HCT116 (cell line): ENCODE results near the gene INTS1. TPM values are rescaled to one million over a fixed set of nuclear protein-coding genes. Genes with fewer than 3 reads are reported as not detected.

ENCODE experiments used
- ATAC-seq: fragments of 200-7000 bp; cut with Tn5 transposase; 2 replicates; pipeline ENCODE4 v1.9.1; 2020; ENCODE audit warnings: mild to moderate bottlenecking, moderate library complexity
- BruUV-seq: library from RNA; stranded (reverse); fragments of 400-500 nt; replicated peaks from 2 replicates; lab custom pipeline; 2021; lab: Mats Ljungman, UMichigan
- CTCF ChIA-PET: fragments of 300-600 bp; sonication (Branson Sonifier 250); formaldehyde crosslinking; loops from one replicate; lab custom pipeline; 2021; ENCODE audit warnings: antibody characterized with exemption; lab: Charles Lee
- POLR2A ChIA-PET: fragments of 300-600, 350-600 bp; sonication (Branson Sonifier 250); formaldehyde crosslinking; loops from one replicate; lab custom pipeline; 2021; ENCODE audit warnings: antibody characterized with exemption; lab: Charles Lee
- RAD21 ChIA-PET, 2 experiments: fragments of 300-600 bp; sonication (Branson Sonifier 250); formaldehyde crosslinking; loops; one replicate each; lab custom pipeline; 2023; ENCODE audit warnings: low total read pairs in 2 of 2; ENCODE audit not compliant: uncharacterized antibody in 2 of 2, unreplicated experiment in 2 of 2, low non-redundant PET in 1 of 2; lab: Charles Lee
- DNase-seq: peaks from one replicate; pipeline ENCODE4 v3.0.0-alpha.2; 2010; ENCODE audit warnings: low read depth, low spot score
- H2AFZ ChIP-seq: fragments of 200-600 bp; shearing (Covaris generic), sonication (generic); 2 replicates; pipeline ENCODE4 v1.6.1; 2017; ENCODE audit warnings: low read depth, mixed run types, mixed read lengths, antibody characterized with exemption, low read length; ENCODE audit not compliant: poor library complexity, severe bottlenecking
- H3K27ac ChIP-seq: 2 replicates; pipeline ENCODE4 v1.5.1; 2012; ENCODE audit warnings: low read depth, low read length
- H3K27me3 ChIP-seq: fragments of 200-600 bp; sonication (generic); 2 replicates; pipeline ENCODE4 v1.6.1; 2016; ENCODE audit warnings: mixed run types, low read length, mixed read lengths; ENCODE audit not compliant: insufficient read depth
- H3K36me3 ChIP-seq, 2 experiments: fragments of 200-500 bp in 1 of 2; fragments of 200-600 bp in 1 of 2; sonication (Bioruptor generic) in 1 of 2; sonication (generic) in 1 of 2; 2 replicates each; pipeline versions ENCODE4 v1.5.1 to v1.6.1; 2014 to 2016; ENCODE audit warnings: low read length in 2 of 2, inconsistent platforms in 1 of 2, mixed read lengths in 1 of 2, mixed run types in 1 of 2; ENCODE audit not compliant: insufficient read depth in 2 of 2, control insufficient read depth in 1 of 2
- H3K4me1 ChIP-seq, 2 experiments: fragments of 200-600 bp in 1 of 2; sonication (generic) in 1 of 2; 2 replicates each; pipeline versions ENCODE4 v1.5.1 to v1.6.1; 2012 to 2017; ENCODE audit warnings: low read length in 2 of 2, inconsistent platforms in 1 of 2, mild to moderate bottlenecking in 1 of 2, mixed read lengths in 1 of 2, mixed run types in 1 of 2, moderate library complexity in 1 of 2; ENCODE audit not compliant: insufficient read depth in 2 of 2, control insufficient read depth in 1 of 2
- H3K4me2 ChIP-seq: fragments of 200-600 bp; sonication (generic); 2 replicates; pipeline ENCODE4 v1.6.1; 2017; ENCODE audit warnings: mixed run types, low read length, mixed read lengths
- H3K4me3 ChIP-seq, 2 experiments: fragments of 200-600 bp in 1 of 2; sonication (generic) in 1 of 2; replicated peaks in 1 of 2; 2 replicates each; pipeline ENCODE4 v1.5.1; 2011 to 2016; ENCODE audit warnings: low read length in 2 of 2, control low read depth in 1 of 2, low read depth in 1 of 2, mild to moderate bottlenecking in 1 of 2, mixed read lengths in 1 of 2, mixed run types in 1 of 2
- H3K79me2 ChIP-seq: fragments of 200-600 bp; sonication (generic); 2 replicates; pipeline ENCODE4 v1.6.1; 2017; ENCODE audit warnings: mild to moderate bottlenecking, mixed run types, low read length, moderate library complexity, mixed read lengths; ENCODE audit not compliant: insufficient read depth
- H3K9ac ChIP-seq: fragments of 200-600 bp; sonication (generic); 2 replicates; pipeline ENCODE4 v1.6.1; 2016; ENCODE audit warnings: low read length, mixed read lengths
- H3K9me2 ChIP-seq: fragments of 200-600 bp; sonication (generic), shearing (Covaris generic); 2 replicates; pipeline ENCODE4 v1.6.1; 2017; ENCODE audit warnings: mixed run types, mild to moderate bottlenecking, moderate library complexity; ENCODE audit not compliant: insufficient read depth
- H3K9me3 ChIP-seq, 2 experiments: fragments of 200-500 bp in 1 of 2; fragments of 200-600 bp in 1 of 2; sonication (Bioruptor generic) in 1 of 2; sonication (generic) in 1 of 2; 2 replicates each; pipeline ENCODE4 v1.6.1; 2014 to 2017; ENCODE audit warnings: low read length in 2 of 2, mixed read lengths in 2 of 2, inconsistent platforms in 1 of 2, low read depth in 1 of 2, mild to moderate bottlenecking in 1 of 2, mixed run types in 1 of 2, moderate library complexity in 1 of 2; ENCODE audit not compliant: control insufficient read depth in 1 of 2, insufficient read depth in 1 of 2
- H4K20me1 ChIP-seq: fragments of 200-600 bp; sonication (generic), shearing (Covaris generic); 2 replicates; pipeline ENCODE4 v1.6.1; 2017; ENCODE audit warnings: mixed run types, mild to moderate bottlenecking, moderate library complexity; ENCODE audit not compliant: insufficient read depth
- CBX3 ChIP-seq: IDR thresholded peaks from 2 replicates; pipeline ENCODE4 v1.6.1; 2012; ENCODE audit warnings: low read depth
- EGR1 ChIP-seq: IDR thresholded peaks from 2 replicates; pipeline ENCODE4 v1.6.1; 2012; ENCODE audit warnings: low read depth
- ELF1 ChIP-seq: IDR thresholded peaks from 2 replicates; pipeline ENCODE4 v1.6.1; 2012; ENCODE audit warnings: low read depth, borderline replicate concordance
- EZH2phosphoT487 ChIP-seq: fragments of 200-600 bp; IDR thresholded peaks from 2 replicates; pipeline ENCODE4 v1.6.1; 2018; ENCODE audit warnings: antibody characterized with exemption, borderline replicate concordance
- FOSL1 ChIP-seq: IDR thresholded peaks from 2 replicates; pipeline ENCODE4 v1.6.1; 2012; ENCODE audit warnings: low read depth
- SIN3A ChIP-seq: IDR thresholded peaks from 2 replicates; pipeline ENCODE4 v1.6.1; 2012; ENCODE audit warnings: low read depth
- SRF ChIP-seq: IDR thresholded peaks from 2 replicates; pipeline ENCODE4 v1.6.1; 2012; ENCODE audit warnings: low read depth
- ZBTB33 ChIP-seq: IDR thresholded peaks from 2 replicates; pipeline ENCODE4 v1.6.1; 2011; ENCODE audit warnings: mild to moderate bottlenecking, low read length, moderate library complexity; ENCODE audit not compliant: insufficient replicate concordance; ENCODE audit errors: extremely low read depth
- intact Hi-C: fragments of 100-400 bp; cut with micrococcal nuclease; formaldehyde crosslinking; loops from 2 replicates; pipeline ENCODE4 v1.10.0; 2022
- total RNA-seq: library from RNA; stranded (reverse); gene quantifications from one replicate; pipeline ENCODE4 v1.2.1, GENCODE V29; 2021; ENCODE audit not compliant: unreplicated experiment

INTS1 gene
- total RNA-seq, 1 experiment from 2014 or later, result 167 TPM

- Histone ChIP-seq H2AFZ (no peak overlapping the region), H3K9me2 (no peaks in the 10 kb centered on the region), H3K36me3 (no peaks in the 10 kb centered on the region), H3K9me3 (no peaks in the 10 kb centered on the region), H3K4me1 (peaks cover 23 to 43% of the 10 kb centered on the region in 2 experiments), H3K4me3 (no peak overlapping the region), H3K27me3 (no peaks in the 10 kb centered on the region), H3K27ac (no peak overlapping the region), H3K9ac (no peak overlapping the region), H3K79me2 (peaks cover 9% of the 10 kb centered on the region; the same call in 1 of the 2 replicates), H3K4me2 (no peak overlapping the region), H4K20me1 (no peaks in the 10 kb centered on the region)
- ATAC-seq, result no peak
- DNase-seq, result no peak
- BruUV-seq, result no TSS peak
- RAD21 ChIA-PET, result no interaction called here
- CTCF ChIA-PET, result no interaction called here
- intact Hi-C loops, result loop anchor here (2.0 kb wide), 1 partner anchor 135 kb away; no protein-coding TSS in a partner anchor
- POLR2A ChIA-PET, result no interaction called here
- TF ChIP-seq SIN3A (no peak), EZH2phosphoT487 (no peak), CBX3 (no peak), SRF (no peak), ELF1 (no peak)
Observed at GRCh38 chr7:1553512-1554210, 49.5 kb upstream of the INTS1 start.

- H3K9me2 ChIP-seq, result no peaks in the 10 kb centered on the region
- TF ChIP-seq EGR1 (no peak), FOSL1 (no peak), ZBTB33 (no peak)
- TF ChIP-seq, all 23 proteins: peak for 0
- ChIA-PET CTCF (no interaction called here), RAD21 (no interaction called here), POLR2A (no interaction called here)
- DNase-seq, result no peak
- Histone ChIP-seq H3K27me3 (no peaks in the 10 kb centered on the region), H3K4me1 (peaks cover 16 to 31% of the 10 kb centered on the region in 2 experiments), H3K79me2 (peaks cover 9% of the 10 kb centered on the region; the same call in 1 of the 2 replicates), H3K4me2 (no peak overlapping the region), H3K27ac (no peak overlapping the region), H3K36me3 (no peaks in the 10 kb centered on the region), H3K9me3 (no peaks in the 10 kb centered on the region), H2AFZ (no peak overlapping the region), H3K4me3 (no peak overlapping the region), H3K9ac (no peak overlapping the region), H4K20me1 (no peaks in the 10 kb centered on the region)
- no TSS peak for BruUV-seq
- intact Hi-C loops, result no loop called here
- no peak for ATAC-seq
Observed at GRCh38 chr7:1552200-1552599, 48.0 kb upstream of the INTS1 start.
